H1 (cell line): Measurements from ENCODE around the gene KCNJ10. TPM values are rescaled to one million over a fixed set of nuclear protein-coding genes. Genes with fewer than 3 reads are reported as not detected.

Experiments
- CTCF ChIA-PET: fragments of 300-600 bp; sonication (Branson Sonifier 250); formaldehyde crosslinking; loops from one replicate; lab custom pipeline; 2021; ENCODE audit not compliant: partially characterized antibody; lab: Charles Lee
- POLR2A ChIA-PET: fragments of 300-600 bp; sonication (Branson Sonifier 250); formaldehyde crosslinking; loops from one replicate; lab custom pipeline; 2021; ENCODE audit warnings: inconsistent platforms; ENCODE audit not compliant: partially characterized antibody; lab: Charles Lee
- DNase-seq, 2 experiments: peaks; one replicate each; pipeline versions ENCODE4 v3.0.0 to v3.0.0-alpha.2; 2010 to 2022; ENCODE audit warnings: low spot score in 2 of 2, low read depth in 1 of 2, mixed read lengths in 1 of 2
- FAIRE-seq: peaks from 2 replicates; lab custom pipeline; 2011; peaks lifted over from hg19 to GRCh38; lab: Jason Lieb, UNC
- H2AFZ ChIP-seq: 2 replicates; pipeline ENCODE4 v1.8.1; 2012; ENCODE audit warnings: low read length, inconsistent platforms
- H2AK5ac ChIP-seq: 2 replicates; pipeline ENCODE4 v1.6.1; 2013; ENCODE audit warnings: low read depth, low read length
- H2BK120ac ChIP-seq: replicated peaks from 2 replicates; pipeline ENCODE3; 2013; ENCODE audit warnings: low read depth, low read length, inconsistent platforms
- H2BK12ac ChIP-seq: 2 replicates; pipeline ENCODE4 v1.6.1; 2013; ENCODE audit warnings: low read depth, low read length
- H2BK15ac ChIP-seq: 2 replicates; pipeline ENCODE4 v1.6.1; 2013; ENCODE audit warnings: low read length
- H2BK20ac ChIP-seq: 2 replicates; pipeline ENCODE4 v1.6.1; 2013; ENCODE audit warnings: low read length
- H2BK5ac ChIP-seq: 2 replicates; pipeline ENCODE4 v1.6.1; 2013; ENCODE audit warnings: low read depth, low read length
- H3K14ac ChIP-seq: 2 replicates; pipeline ENCODE4 v1.6.1; 2013; ENCODE audit warnings: inconsistent platforms; ENCODE audit not compliant: insufficient read length
- H3K18ac ChIP-seq: 2 replicates; pipeline ENCODE4 v1.6.1; 2013; ENCODE audit warnings: low read length; ENCODE audit errors: extremely low read depth
- H3K23ac ChIP-seq: 2 replicates; pipeline ENCODE4 v1.6.1; 2013; ENCODE audit warnings: inconsistent platforms; ENCODE audit not compliant: insufficient read length
- H3K23me2 ChIP-seq: 2 replicates; pipeline ENCODE4 v1.6.1; 2013; ENCODE audit warnings: low read depth, low read length
- H3K27ac ChIP-seq: 2 replicates; pipeline ENCODE4 v1.6.1; 2011; ENCODE audit warnings: low read depth, low read length, inconsistent platforms
- H3K27me3 ChIP-seq, 4 experiments: replicated peaks in 1 of 4; 1 replicate in 1 of 4; 2 replicates in 3 of 4; pipeline versions ENCODE4 v1.6.1 to v1.8.1; 2011 to 2013; ENCODE audit warnings: low read length in 3 of 4, mild to moderate bottlenecking in 3 of 4, inconsistent platforms in 2 of 4, mixed read lengths in 2 of 4, moderate library complexity in 1 of 4; ENCODE audit not compliant: control insufficient read depth in 3 of 4, insufficient read depth in 3 of 4; ENCODE audit errors: extremely low read depth in 1 of 4
- H3K36me3 ChIP-seq, 4 experiments: 2 replicates each; pipeline versions ENCODE4 v1.6.1 to v1.8.1; 2011 to 2013; ENCODE audit warnings: mild to moderate bottlenecking in 4 of 4, low read length in 3 of 4, moderate library complexity in 2 of 4, control low read depth in 1 of 4, inconsistent platforms in 1 of 4; ENCODE audit not compliant: insufficient read depth in 4 of 4, control insufficient read depth in 2 of 4
- H3K4ac ChIP-seq: replicated peaks from 2 replicates; pipeline ENCODE3; 2013; ENCODE audit warnings: low read length, low read depth, mixed read lengths, inconsistent platforms; ENCODE audit not compliant: insufficient read length
- H3K4me1 ChIP-seq, 4 experiments: replicated peaks in 1 of 4; 1 replicate in 1 of 4; 2 replicates in 3 of 4; pipeline versions ENCODE4 v1.6.1 to v1.8.1; 2011 to 2013; ENCODE audit warnings: low read length in 3 of 4, inconsistent platforms in 2 of 4, mixed read lengths in 1 of 4; ENCODE audit not compliant: insufficient read depth in 4 of 4, control insufficient read depth in 3 of 4
- H3K4me2 ChIP-seq, 2 experiments: 2 replicates each; pipeline versions ENCODE4 v1.6.1 to v1.8.1; 2011 to 2013; ENCODE audit warnings: low read depth in 2 of 2, low read length in 2 of 2, control low read depth in 1 of 2, inconsistent platforms in 1 of 2, mild to moderate bottlenecking in 1 of 2; ENCODE audit not compliant: insufficient read depth in 1 of 2
- H3K4me3 ChIP-seq, 4 experiments: fragments of 200-600, 300-600 bp in 1 of 4; sonication (generic), shearing (Covaris generic), sonication (Bioruptor Twin) in 1 of 4; 2 replicates each; pipeline versions ENCODE4 v1.5.1 to v1.8.1; 2011 to 2016; ENCODE audit warnings: low read length in 4 of 4, low read depth in 3 of 4, control low read depth in 2 of 4, inconsistent platforms in 2 of 4, mild to moderate bottlenecking in 2 of 4, mixed read lengths in 1 of 4, moderate library complexity in 1 of 4; ENCODE audit not compliant: insufficient read depth in 2 of 4; ENCODE audit errors: extremely low read depth in 1 of 4
- H3K56ac ChIP-seq: replicated peaks from 2 replicates; pipeline ENCODE3; 2013; ENCODE audit warnings: low read depth, mild to moderate bottlenecking, mixed read lengths, low read length, inconsistent platforms; ENCODE audit not compliant: insufficient read length
- H3K79me1 ChIP-seq: 2 replicates; pipeline ENCODE4 v1.6.1; 2013; ENCODE audit warnings: low read depth, low read length, control low read depth
- H3K79me2 ChIP-seq, 2 experiments: 2 replicates each; pipeline versions ENCODE4 v1.6.1 to v1.8.1; 2012 to 2013; ENCODE audit warnings: low read length in 2 of 2, mild to moderate bottlenecking in 2 of 2, inconsistent platforms in 1 of 2; ENCODE audit not compliant: insufficient read depth in 2 of 2, control insufficient read depth in 1 of 2
- H3K9ac ChIP-seq, 4 experiments: replicated peaks in 1 of 4; 1 replicate in 1 of 4; 2 replicates in 3 of 4; pipeline versions ENCODE4 v1.6.1 to v1.8.1; 2011 to 2013; ENCODE audit warnings: low read depth in 3 of 4, low read length in 3 of 4, control low read depth in 2 of 4, mild to moderate bottlenecking in 2 of 4, moderate library complexity in 2 of 4, inconsistent platforms in 1 of 4; ENCODE audit errors: extremely low read depth in 1 of 4
- H3K9me3 ChIP-seq, 2 experiments: 2 replicates each; pipeline versions ENCODE4 v1.6.1 to v1.8.1; 2012 to 2013; ENCODE audit warnings: mild to moderate bottlenecking in 2 of 2, moderate library complexity in 2 of 2, control low read depth in 1 of 2, inconsistent platforms in 1 of 2, low read depth in 1 of 2, low read length in 1 of 2, mixed read lengths in 1 of 2; ENCODE audit not compliant: insufficient read depth in 2 of 2
- H4K20me1 ChIP-seq, 2 experiments: replicated peaks in 1 of 2; 2 replicates each; pipeline versions ENCODE3 to v1.8.1; 2011 to 2013; ENCODE audit warnings: inconsistent platforms in 2 of 2, low read length in 2 of 2, mild to moderate bottlenecking in 1 of 2; ENCODE audit not compliant: insufficient read depth in 2 of 2, control insufficient read depth in 1 of 2
- H4K5ac ChIP-seq: 2 replicates; pipeline ENCODE4 v1.6.1; 2013; ENCODE audit warnings: low read length, low read depth, mixed read lengths, inconsistent platforms; ENCODE audit not compliant: insufficient read length
- H4K8ac ChIP-seq: 2 replicates; pipeline ENCODE4 v1.8.0; 2013; ENCODE audit warnings: mild to moderate bottlenecking, moderate library complexity, low read length, inconsistent platforms; ENCODE audit not compliant: insufficient read depth; ENCODE audit errors: extremely low read depth
- H4K91ac ChIP-seq: replicated peaks from 2 replicates; pipeline ENCODE3; 2013; ENCODE audit warnings: low read length, mixed read lengths, inconsistent platforms; ENCODE audit not compliant: insufficient read length
- BCL11A ChIP-seq, 2 experiments: IDR thresholded peaks; one replicate each; pipeline ENCODE4 v1.6.1; 2011; ENCODE audit warnings: low read depth in 2 of 2, low read length in 2 of 2, mild to moderate bottlenecking in 2 of 2
- CHD2 ChIP-seq: IDR thresholded peaks from 2 replicates; pipeline ENCODE4 v1.6.1; 2012; ENCODE audit warnings: low read length, improper control_type of control experiment
- HDAC2 ChIP-seq, 2 experiments: fragments of 300-600 bp in 1 of 2; sonication (generic) in 1 of 2; IDR thresholded peaks; 2 replicates each; pipeline ENCODE4 v1.6.1; 2011 to 2012; ENCODE audit warnings: low read depth in 2 of 2, low read length in 2 of 2, mild to moderate bottlenecking in 2 of 2, moderate library complexity in 2 of 2, borderline replicate concordance in 1 of 2, inconsistent platforms in 1 of 2
- NANOG ChIP-seq: IDR thresholded peaks from 2 replicates; pipeline ENCODE4 v1.6.1; 2011; ENCODE audit warnings: low read length, low read depth, mild to moderate bottlenecking, inconsistent platforms; ENCODE audit not compliant: insufficient read depth, poor library complexity, severe bottlenecking
- ZNF274 ChIP-seq: IDR thresholded peaks from 2 replicates; pipeline ENCODE4 v1.7.0; 2012; ENCODE audit warnings: low read length, borderline replicate concordance; ENCODE audit errors: extremely low read depth
- WGBS, 2 experiments: shearing (Covaris generic) in 1 of 2; methylation state at CpG; one replicate each; pipeline versions ENCODE4 v1.1.6 to v1.1.7; 2013 to 2015; ENCODE audit warnings: low lambda C conversion rate in 2 of 2, mixed read lengths in 2 of 2, inconsistent platforms in 1 of 2, low coverage in 1 of 2, missing lambda C conversion rate in 1 of 2; ENCODE audit not compliant: insufficient replicate concordance in 2 of 2, insufficient coverage in 1 of 2, insufficient read length in 1 of 2; ENCODE audit errors: extremely low coverage in 1 of 2, missing lambda C conversion rate in 1 of 2; 5-methylcytosine and 5-hydroxymethylcytosine counted together
- polyA plus RNA-seq, 7 experiments: library from polyadenylated mRNA; depleted of rRNA in 3 of 7; stranded (reverse) in 5 of 7; unstranded in 2 of 7; fragments of >200 nt in 5 of 7; fragments of 200-250 nt in 2 of 7; gene quantifications; 1 replicate in 5 of 7; 2 replicates in 1 of 7; 4 replicates in 1 of 7; pipeline versions ENCODE4 v1.2.1 to v1.2.3, GENCODE V29; 2011 to 2013; ENCODE audit warnings: missing spikeins in 2 of 7, mixed read lengths in 2 of 7
- total RNA-seq: library from RNA; stranded (reverse); fragmentation: NEBNext Ultra II Directional; extraction: Animal tissue kit (Norgen Biotek cat#: 25700); gene quantifications from 2 replicates; pipeline ENCODE4 v1.2.1, GENCODE V29; 2021

The KCNJ10 gene
- total and polyA plus RNA-seq, 2 of the 8 experiments (the other 6 are each of a cell fraction or from before 2014, with no cell fraction given), result 1.7 to 2.4 TPM

- H3K27ac ChIP-seq, result no peak overlapping the region
- H3K4me1 ChIP-seq, result peaks cover 15 to 44% (median 34%) of the 10 kb centered on the region in 4 experiments
- peak overlapping the region; percentile 15 for H3K4ac ChIP-seq
- no peak overlapping the region for H3K23ac ChIP-seq
- no peaks in the 10 kb centered on the region for H3K9me3 ChIP-seq
- H2BK20ac ChIP-seq, result peak overlapping the region; percentile 28
- FAIRE-seq, result no peak
- peak overlapping the region; percentile 84; the same call in 1 of the 2 replicates for H3K18ac ChIP-seq
- H2BK15ac ChIP-seq, result peak overlapping the region; percentile 84; the same call in 1 of the 2 replicates
- peaks cover 0 to 1% of the 10 kb centered on the region in 2 experiments for H4K20me1 ChIP-seq
- H2BK5ac ChIP-seq, result peak overlapping the region; percentile 76; the same call in 1 of the 2 replicates
- no peak overlapping the region for H4K8ac ChIP-seq
- peaks cover 0 to 9% (median 3%) of the 10 kb centered on the region in 4 experiments; a peak in 2 of 8 replicates for H3K36me3 ChIP-seq
- no peaks in the 10 kb centered on the region; a peak in 1 of 7 replicates for H3K27me3 ChIP-seq
- peak overlapping the region; percentile 9 for H4K91ac ChIP-seq
- POLR2A ChIA-PET, result interaction anchor here (0.6 to 3.8 kb wide), 21 partner anchors 8 to 168 kb away, joined by 3 to 31 read pairs (median 5); partner anchors contain the start of gene PEX19
- peak overlapping the region; percentile 53; the same call in 1 of the 2 replicates for H2AK5ac ChIP-seq
- peak overlapping the region; percentile 93; the same call in 1 of the 2 replicates for H2BK12ac ChIP-seq
- no peak overlapping the region for H3K14ac ChIP-seq
- H3K56ac ChIP-seq, result no peak overlapping the region
- no peak for TF ChIP-seq ZNF274
- TF ChIP-seq HDAC2 (IDR thresholded peaks at IDR 0.05; ENCODE audit: borderline replicate concordance in 1 of 2, low read depth in 2 of 2, low read length in 2 of 2), result no peak
- no peak for TF ChIP-seq CHD2
- TF ChIP-seq NANOG, result no peak
- no peak for TF ChIP-seq BCL11A (IDR thresholded peaks at IDR 0.05; ENCODE audit: low read depth in 2 of 2, low read length in 2 of 2)
- TF ChIP-seq, all 59 proteins: peak for 0
- Histone ChIP-seq H3K4me2 (peak overlapping the region; percentile 70 to 89), H3K9ac (no peak overlapping the region; a peak in 2 of 7 replicates), H4K5ac (peak overlapping the region; percentile 23), H3K4me3 (peak overlapping the region; percentile 2 to 59 (median 32); a peak in 6 of 8 replicates), H3K23me2 (peaks cover 8% of the 10 kb centered on the region; the same call in 1 of the 2 replicates), H3K79me1 (no peaks in the 10 kb centered on the region), H3K79me2 (peaks cover 0 to 8% of the 10 kb centered on the region in 2 experiments; a peak in 1 of 4 replicates), H2BK120ac (no peak overlapping the region), H2AFZ (no peak overlapping the region)
- whole genome bisulfite sequencing, 2 experiments, result 71% methylated on average over 12 of the region's 12 CpGs; no CpG with 5 or more reads in 1 of the 2 experiments
- DNase-seq, result no peak
- CTCF ChIA-PET, result interaction anchor here (0.6 to 18.1 kb wide), 26 partner anchors 7 to 328 kb away, joined by 3 to 256 read pairs (median 6); partner anchors contain the start of gene CASQ1
Observed at GRCh38 chr1:160116283-160117147, 46.6 kb upstream of the KCNJ10 start.
